DMS 273 (cell line): Measurements from ENCODE around the gene REPIN1.
A peak's percentile ranks its signal among the peaks of the same experiment; 100 is the strongest.

Experiments used
- DNase-seq: peaks from one replicate; lab custom pipeline; 2025; ENCODE audit not compliant: unreplicated experiment; lab: John Stamatoyannopoulos, UW

Gene REPIN1

DNA sequence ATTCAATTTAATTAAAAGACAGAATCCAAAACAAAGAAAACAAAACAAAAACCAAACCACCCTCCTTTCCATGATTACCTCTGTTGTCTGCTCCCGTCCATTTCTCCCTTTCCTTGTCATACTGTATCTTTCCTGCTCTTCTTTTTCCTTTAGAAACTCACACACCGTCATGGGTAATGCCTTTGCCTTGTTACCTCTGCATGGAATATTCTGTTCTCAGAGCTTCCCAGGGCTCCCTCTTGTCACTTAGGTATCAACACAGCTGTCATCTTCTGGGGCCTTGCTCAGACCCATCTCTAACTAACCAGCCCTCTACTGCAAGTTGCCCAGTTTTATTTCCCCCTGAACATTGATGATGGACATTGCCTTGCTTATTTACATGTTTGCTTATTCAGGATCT, 51.6 kb downstream of the REPIN1 start:
- no peak for DNase-seq

GRCh38 chr7:150420987-150421674, 52.5 kb downstream of the REPIN1 start:
- peak; percentile 82 for DNase-seq

DNA sequence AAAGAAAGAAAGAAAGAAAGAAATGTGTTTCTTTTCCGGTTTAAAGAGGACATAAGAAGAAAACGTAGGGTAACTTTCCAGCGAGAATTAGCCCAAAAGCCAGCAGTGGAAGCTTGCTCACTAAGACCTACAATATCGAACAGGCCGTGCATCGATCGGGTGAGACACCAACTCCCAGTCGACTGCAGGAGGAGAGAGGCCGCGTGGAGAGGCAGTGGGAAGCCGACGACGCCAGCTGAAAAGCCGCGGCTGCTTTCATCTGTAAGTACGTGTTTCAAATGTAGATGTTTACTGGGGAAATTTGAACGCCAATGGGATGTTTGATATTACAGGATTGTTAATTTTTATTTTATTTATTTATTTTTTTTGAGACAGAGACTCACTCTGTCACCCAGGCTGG, 53.2 kb downstream of the REPIN1 start:
- DNase-seq: no peak
